Testis (tissue), 3 donors: ENCODE results near the gene TPCN2. TPM values are rescaled to one million over a fixed set of nuclear protein-coding genes. Genes with fewer than 3 reads are reported as not detected.

Source experiments
- DNase-seq: peaks from one replicate; pipeline ENCODE4 v3.0.0-alpha.2; 2019
- H3K27ac ChIP-seq, 2 donors: fragments of 200-600 bp; sonication (generic); one replicate each; pipeline ENCODE4 v1.5.1; 2019
- H3K27me3 ChIP-seq: fragments of 200-600 bp; sonication (generic); one replicate; pipeline ENCODE4 v1.5.1; 2019
- H3K36me3 ChIP-seq: fragments of 200-600 bp; sonication (generic); one replicate; pipeline ENCODE4 v1.5.1; 2017; ENCODE audit warnings: low read depth; ENCODE audit errors: missing control alignments
- H3K4me1 ChIP-seq: fragments of 200-600 bp; sonication (generic); one replicate; pipeline ENCODE4 v1.5.1; 2019
- H3K4me3 ChIP-seq, 2 donors: fragments of 200-600 bp; sonication (generic); one replicate each; pipeline ENCODE4 v1.5.1; 2017 to 2019
- H3K9me3 ChIP-seq: fragments of 200-600 bp; sonication (generic); one replicate; pipeline ENCODE4 v1.5.1; 2017
- CTCF ChIP-seq, 3 experiments: fragments of 450-650 bp in 2 of 3; fragments of 200-600 bp in 1 of 3; sonication (generic) in 1 of 3; IDR thresholded peaks; one replicate each; pipeline ENCODE4 v1.5.1; 2016 to 2019; ENCODE audit warnings: antibody characterized with exemption in 3 of 3, mild to moderate bottlenecking in 2 of 3, moderate library complexity in 1 of 3
- POLR2A ChIP-seq: fragments of 450-650 bp; IDR thresholded peaks from one replicate; pipeline ENCODE4 v1.6.1; 2017; ENCODE audit warnings: antibody characterized with exemption, mild to moderate bottlenecking, moderate library complexity
- WGBS, 2 donors: methylation state at CpG; one replicate each; pipeline ENCODE4 v1.1.5; 2018; 5-methylcytosine and 5-hydroxymethylcytosine counted together
- intact Hi-C: fragments of 100-400 bp; cut with DNase I; formaldehyde crosslinking; loops from one replicate; pipeline ENCODE4 v1.15.1; 2023; ENCODE audit warnings: low total_unique reads
- polyA plus RNA-seq: library from polyadenylated mRNA; stranded (reverse); fragments of 350-450 nt; fragmentation: Illumina TruSeq; extraction: RNeasy Lipid Tissue Mini Kit (QIAGEN cat#74804); gene quantifications from one replicate; pipeline ENCODE4 v1.2.3, GENCODE V29; 2014; ENCODE audit warnings: low read depth, low replicate concordance; ENCODE audit not compliant: insufficient read depth
- total RNA-seq, 2 donors: library from RNA; depleted of rRNA; stranded (reverse); fragments of >200 nt; gene quantifications; one replicate each; pipeline ENCODE4 v1.2.3, GENCODE V29; 2016

Gene TPCN2
- total and polyA plus RNA-seq, 3 donors from 2014 or later = 12.9 to 32.5 (median 28.4) TPM

GRCh38 chr11:69003301-69003865, 45.3 kb upstream of the TPCN2 start:
- H3K27me3 ChIP-seq = no peaks in the 10 kb centered on the region
- peaks cover 14% of the 10 kb centered on the region for H3K4me1 ChIP-seq
- H3K36me3 ChIP-seq = no peaks in the 10 kb centered on the region
- TF ChIP-seq CTCF (IDR thresholded peaks at IDR 0.05) (no peak), POLR2A (no peak)
- H3K27ac ChIP-seq = no peak overlapping the region
- H3K9me3 ChIP-seq = no peaks in the 10 kb centered on the region
- 78 to 98% methylated on average over 7 to 9 of the region's 9 CpGs for WGBS, 2 donors
- no peak overlapping the region for H3K4me3 ChIP-seq
- intact Hi-C loops = loop anchor here (10.0 kb wide), 1 partner anchor 99 kb away; the partner anchor contains the start of genes IGHMBP2 and MRPL21
- no peak for DNase-seq

GRCh38 chr11:69003866-69004367, 44.8 kb upstream of the TPCN2 start:
- no peak overlapping the region for H3K4me3 ChIP-seq
- peaks cover 17% of the 10 kb centered on the region for H3K4me1 ChIP-seq
- TF ChIP-seq POLR2A = no peak
- TF ChIP-seq CTCF (IDR thresholded peaks at IDR 0.05) = no peak
- H3K27ac ChIP-seq = no peak overlapping the region
- intact Hi-C loops = loop anchor here (10.0 kb wide), 1 partner anchor 99 kb away; the partner anchor contains the start of genes IGHMBP2 and MRPL21
- DNase-seq = no peak
- no peaks in the 10 kb centered on the region for H3K36me3 ChIP-seq
- H3K27me3 ChIP-seq = no peaks in the 10 kb centered on the region
- no peaks in the 10 kb centered on the region for H3K9me3 ChIP-seq
- WGBS, 2 donors = 90% methylated on average over 6 to 20 of the region's 20 CpGs

- 83 to 85% methylated on average over 9 to 13 of the region's 13 CpGs for WGBS, 2 donors
- Histone ChIP-seq H3K4me1 (peaks cover 23% of the 10 kb centered on the region), H3K4me3 (no peak overlapping the region), H3K27ac (no peak overlapping the region), H3K27me3 (no peaks in the 10 kb centered on the region), H3K9me3 (no peaks in the 10 kb centered on the region), H3K36me3 (no peaks in the 10 kb centered on the region)
- no peak for TF ChIP-seq CTCF (IDR thresholded peaks at IDR 0.05)
- TF ChIP-seq POLR2A = no peak
- DNase-seq = no peak
- intact Hi-C loops = loop anchor here (10.0 kb wide), 1 partner anchor 100 kb away; the partner anchor contains the start of genes IGHMBP2 and MRPL21
These were observed 44.1 kb upstream of the TPCN2 start for GRCh38 chr11:69004411-69005182.

GRCh38 chr11:69005183-69005630, 43.5 kb upstream of the TPCN2 start:
- intact Hi-C loops = loop anchor here (10.0 kb wide), 1 partner anchor 100 kb away; the partner anchor contains the start of genes IGHMBP2 and MRPL21
- Histone ChIP-seq H3K4me1 (peaks cover 27% of the 10 kb centered on the region), H3K4me3 (no peak overlapping the region), H3K27me3 (no peaks in the 10 kb centered on the region), H3K27ac (no peak overlapping the region), H3K36me3 (no peaks in the 10 kb centered on the region), H3K9me3 (no peaks in the 10 kb centered on the region)
- TF ChIP-seq POLR2A (no peak), CTCF (IDR thresholded peaks at IDR 0.05) (no peak)
- DNase-seq = no peak
- WGBS, 2 donors = 46 to 87% methylated on average over 20 to 24 of the region's 27 CpGs
